ENCODE measurements around the gene ERCC5.

ERCC5 gene

DNA sequence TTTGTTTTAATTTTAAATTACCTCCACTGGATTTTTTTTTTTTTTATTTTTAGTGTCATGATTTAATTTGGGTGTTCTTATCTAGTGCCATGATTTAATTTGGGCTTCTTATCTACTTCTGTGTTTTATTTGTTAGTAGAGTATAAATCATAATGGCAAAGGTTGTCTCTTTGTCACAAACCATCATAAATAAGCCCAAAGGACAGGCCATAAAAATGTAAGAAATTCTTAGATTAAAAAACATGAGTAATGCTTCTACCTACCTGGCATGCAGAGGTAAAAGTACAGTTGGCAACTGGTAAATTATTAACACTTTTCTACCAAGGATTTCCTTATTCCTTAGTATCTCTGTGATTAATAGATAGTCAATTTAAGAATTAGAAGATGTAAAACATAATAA, 55.2 kb downstream of the ERCC5 start:
- no peak for DNase-seq
- no peaks in the 10 kb centered on the region for H3K9me3 ChIP-seq (ENCODE audit: severe bottlenecking)
- H3K36me3 ChIP-seq, result no peaks in the 10 kb centered on the region
- H3K4me3 ChIP-seq (ENCODE audit: low read depth, low read length), result no peak overlapping the region
- TF ChIP-seq, protein P1, sequence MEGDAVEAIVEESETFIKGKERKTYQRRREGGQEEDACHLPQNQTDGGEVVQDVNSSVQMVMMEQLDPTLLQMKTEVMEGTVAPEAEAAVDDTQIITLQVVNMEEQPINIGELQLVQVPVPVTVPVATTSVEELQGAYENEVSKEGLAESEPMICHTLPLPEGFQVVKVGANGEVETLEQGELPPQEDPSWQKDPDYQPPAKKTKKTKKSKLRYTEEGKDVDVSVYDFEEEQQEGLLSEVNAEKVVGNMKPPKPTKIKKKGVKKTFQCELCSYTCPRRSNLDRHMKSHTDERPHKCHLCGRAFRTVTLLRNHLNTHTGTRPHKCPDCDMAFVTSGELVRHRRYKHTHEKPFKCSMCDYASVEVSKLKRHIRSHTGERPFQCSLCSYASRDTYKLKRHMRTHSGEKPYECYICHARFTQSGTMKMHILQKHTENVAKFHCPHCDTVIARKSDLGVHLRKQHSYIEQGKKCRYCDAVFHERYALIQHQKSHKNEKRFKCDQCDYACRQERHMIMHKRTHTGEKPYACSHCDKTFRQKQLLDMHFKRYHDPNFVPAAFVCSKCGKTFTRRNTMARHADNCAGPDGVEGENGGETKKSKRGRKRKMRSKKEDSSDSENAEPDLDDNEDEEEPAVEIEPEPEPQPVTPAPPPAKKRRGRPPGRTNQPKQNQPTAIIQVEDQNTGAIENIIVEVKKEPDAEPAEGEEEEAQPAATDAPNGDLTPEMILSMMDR (IDR thresholded peaks at IDR 0.05; ENCODE audit: low read depth, low read length), result no peak
- no peak overlapping the region for H3K27ac ChIP-seq
- H3K27me3 ChIP-seq (ENCODE audit: insufficient read depth, low read depth, severe bottlenecking), result no peaks in the 10 kb centered on the region

DNA sequence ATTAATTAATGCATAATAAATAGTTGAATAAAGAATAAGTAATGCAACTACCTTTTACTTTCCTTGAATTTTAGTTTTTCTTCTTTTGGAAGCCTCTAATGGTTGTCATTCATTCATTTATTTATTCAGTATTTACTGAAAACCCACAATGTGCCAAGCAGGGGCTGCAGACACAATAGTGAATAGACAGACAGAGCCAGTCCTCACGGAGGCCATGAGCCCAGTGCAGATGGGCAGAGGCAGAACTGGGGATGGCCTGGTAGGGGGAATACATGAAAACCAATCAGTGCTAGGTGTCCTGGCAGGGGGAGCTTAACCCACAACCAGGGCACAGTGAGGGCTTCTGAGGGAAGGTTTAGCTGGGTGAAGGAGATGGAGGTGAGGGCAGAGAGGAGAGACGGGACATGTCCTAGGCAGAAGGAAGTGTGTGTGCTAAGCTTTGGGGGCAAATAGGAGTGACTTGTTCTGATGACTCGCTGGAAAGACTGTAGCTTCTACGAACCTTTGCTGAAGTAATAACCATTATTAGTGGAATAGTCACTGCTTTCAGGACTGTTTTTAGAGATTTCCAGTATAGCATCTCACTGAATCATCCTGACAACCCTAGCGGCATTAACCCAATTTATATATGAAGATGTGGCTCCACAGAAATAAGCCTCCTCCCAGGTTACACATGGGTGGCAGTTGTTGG, 55.9 kb downstream of the ERCC5 start:
- TF ChIP-seq, protein P1 (IDR thresholded peaks at IDR 0.05; ENCODE audit: low read depth, low read length), result no peak
- Histone ChIP-seq H3K27ac (no peak overlapping the region), H3K9me3 (ENCODE audit: severe bottlenecking) (no peaks in the 10 kb centered on the region), H3K27me3 (ENCODE audit: insufficient read depth, low read depth, severe bottlenecking) (no peaks in the 10 kb centered on the region), H3K4me3 (ENCODE audit: low read depth, low read length) (no peak overlapping the region), H3K36me3 (no peaks in the 10 kb centered on the region)
- no peak for DNase-seq

DNA sequence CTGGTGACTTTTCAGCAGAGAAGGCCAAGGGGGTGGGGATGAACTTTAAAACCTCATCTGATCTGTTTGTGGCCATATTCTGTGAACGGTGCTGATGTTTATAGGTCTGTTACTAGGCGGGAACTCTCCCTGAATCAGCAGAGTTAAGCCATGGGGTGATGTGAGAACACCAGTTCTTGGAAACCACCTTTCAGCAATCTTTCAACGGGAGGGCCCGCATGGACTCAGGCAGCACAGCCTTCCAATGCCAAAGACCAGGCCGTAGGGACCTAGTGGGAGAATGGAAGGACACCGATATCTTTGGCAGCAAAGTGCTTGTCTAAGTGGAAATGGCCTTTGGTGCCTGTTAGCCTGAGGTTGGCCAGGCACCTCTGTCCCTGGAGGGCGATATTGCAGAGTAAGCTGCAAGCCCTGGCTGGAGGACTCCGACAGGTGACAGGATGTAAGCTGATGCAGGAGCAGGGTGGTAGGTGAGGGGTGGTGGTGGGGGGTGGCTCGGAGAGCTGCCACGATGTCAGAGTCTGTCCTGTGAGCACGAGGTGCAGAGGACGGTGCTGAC, 57.0 kb downstream of the ERCC5 start:
- DNase-seq, result no peak
- Histone ChIP-seq H3K27me3 (ENCODE audit: insufficient read depth, low read depth, severe bottlenecking) (no peaks in the 10 kb centered on the region), H3K36me3 (no peaks in the 10 kb centered on the region), H3K27ac (no peak overlapping the region), H3K4me3 (ENCODE audit: low read depth, low read length) (no peak overlapping the region), H3K9me3 (ENCODE audit: severe bottlenecking) (no peaks in the 10 kb centered on the region)
- TF ChIP-seq, protein P1 (IDR thresholded peaks at IDR 0.05; ENCODE audit: low read depth, low read length), result 0 out of 2 replicates have a peak, but pooled peaks have one; percentile 6

DNA sequence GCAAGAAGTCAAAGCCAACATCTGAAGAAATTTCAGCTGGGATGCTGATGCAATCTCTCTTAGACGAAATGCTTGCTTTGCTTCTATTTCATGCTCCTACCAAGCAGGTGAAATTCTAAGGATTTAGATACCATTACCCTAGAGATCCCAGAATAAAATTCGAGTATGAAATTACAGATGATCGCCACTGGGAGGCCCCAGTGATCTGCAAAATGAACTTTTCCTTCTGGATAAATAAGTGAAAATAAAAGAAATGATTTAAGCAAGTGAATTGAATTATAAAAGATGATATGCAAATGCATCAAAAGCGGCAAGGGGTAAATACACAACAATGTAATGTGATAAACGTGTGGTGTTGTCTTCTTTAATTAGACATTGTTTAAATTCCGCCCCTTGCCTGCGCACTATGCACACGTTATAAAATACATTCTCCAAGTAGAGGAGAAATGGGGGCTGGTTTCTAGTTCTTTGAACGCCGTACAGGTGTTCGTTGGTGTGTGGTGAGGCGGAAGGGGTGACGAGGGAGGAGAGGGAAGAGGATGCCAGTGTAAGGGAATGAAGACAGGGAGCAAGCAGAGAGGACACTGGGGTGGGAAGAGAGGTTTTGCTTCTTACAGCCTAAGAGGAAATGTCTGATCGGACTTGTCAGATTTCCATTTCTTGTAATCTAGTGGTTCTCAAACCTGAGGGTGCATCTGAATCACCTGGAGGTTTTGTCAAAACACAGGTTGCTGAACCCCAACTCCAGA, 58.0 kb downstream of the ERCC5 start:
- Histone ChIP-seq H3K4me3 (ENCODE audit: low read depth, low read length) (no peak overlapping the region), H3K27ac (no peak overlapping the region), H3K9me3 (ENCODE audit: severe bottlenecking) (no peaks in the 10 kb centered on the region), H3K36me3 (no peaks in the 10 kb centered on the region), H3K27me3 (ENCODE audit: insufficient read depth, low read depth, severe bottlenecking) (no peaks in the 10 kb centered on the region)
- TF ChIP-seq, protein P1 (IDR thresholded peaks at IDR 0.05; ENCODE audit: low read depth, low read length), result peak; percentile 42
- no peak for DNase-seq

DNA sequence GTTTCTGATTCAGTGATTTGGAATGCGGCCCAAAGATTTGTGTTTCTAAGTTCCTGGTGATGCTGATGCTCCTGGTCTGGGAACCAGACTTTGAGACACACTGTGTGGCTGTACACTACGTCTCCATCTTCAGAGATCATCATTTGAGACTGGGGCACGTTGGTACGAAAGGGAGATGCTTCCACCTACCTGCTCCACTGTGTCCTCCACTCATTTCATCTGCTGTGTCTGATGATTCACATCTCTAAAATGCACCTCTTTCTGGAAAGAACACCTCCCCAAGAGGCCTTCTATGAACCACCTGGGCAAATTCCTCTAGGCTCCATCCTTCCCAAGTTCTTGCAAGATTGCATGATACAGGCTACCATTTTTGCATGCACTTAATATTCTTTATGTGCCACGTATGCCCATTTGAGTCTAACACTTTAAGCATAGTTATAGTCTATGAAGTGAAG, 58.6 kb downstream of the ERCC5 start:
- no peaks in the 10 kb centered on the region for H3K36me3 ChIP-seq
- H3K4me3 ChIP-seq (ENCODE audit: low read depth, low read length), result no peak overlapping the region
- no peak for DNase-seq
- no peak overlapping the region for H3K27ac ChIP-seq
- no peaks in the 10 kb centered on the region for H3K9me3 ChIP-seq (ENCODE audit: severe bottlenecking)
- no peaks in the 10 kb centered on the region for H3K27me3 ChIP-seq (ENCODE audit: insufficient read depth, low read depth, severe bottlenecking)
- TF ChIP-seq, protein P1 (IDR thresholded peaks at IDR 0.05; ENCODE audit: low read depth, low read length), result no peak

All from WERI-Rb-1 (cell line).